DND-41 (cell line): ENCODE results near the gene NTSR1.

ENCODE experiments used
- CTCF ChIP-seq: IDR thresholded peaks from 2 replicates; pipeline ENCODE4 v1.5.1; 2012; ENCODE audit warnings: borderline replicate concordance, low read length, moderate library complexity, mild to moderate bottlenecking; ENCODE audit not compliant: poor library complexity, severe bottlenecking; ENCODE audit errors: extremely low read depth
- EZH2 ChIP-seq: IDR thresholded peaks from 3 replicates; pipeline ENCODE4 v1.6.1; 2012; ENCODE audit warnings: borderline replicate concordance, low read depth, mild to moderate bottlenecking, moderate library complexity, low read length, inconsistent platforms; ENCODE audit not compliant: severe bottlenecking

GRCh38 chr20:62736026-62736406 is 27.4 kb downstream of the NTSR1 start:
- TF ChIP-seq CTCF: no peak
- TF ChIP-seq EZH2: no peak
